ENCODE results near the gene SLC2A6.

Gene SLC2A6

GRCh38 chr9:133477461-133477860 is 1.4 kb downstream of the SLC2A6 start:
- no peak for DNase-seq (ENCODE audit: low spot score)

- DNase-seq (ENCODE audit: low spot score) = no peak
Observed at GRCh38 chr9:133476941-133477340, 2.0 kb downstream of the SLC2A6 start.

GRCh38 chr9:133476036-133476931 is 2.6 kb downstream of the SLC2A6 start:
- DNase-seq (ENCODE audit: low spot score) = no peak

GRCh38 chr9:133475292-133476012 is 3.4 kb downstream of the SLC2A6 start:
- DNase-seq (ENCODE audit: low spot score) = no peak

- DNase-seq (ENCODE audit: low spot score) = no peak
Observed at GRCh38 chr9:133474853-133475252, 4.0 kb downstream of the SLC2A6 start.

GRCh38 chr9:133474215-133474614 is 4.7 kb downstream of the SLC2A6 start:
- no peak for DNase-seq (ENCODE audit: low spot score)

GRCh38 chr9:133473743-133474142 is 5.2 kb downstream of the SLC2A6 start:
- DNase-seq (ENCODE audit: low spot score) = no peak

GRCh38 chr9:133472753-133473378 is 6.0 kb downstream of the SLC2A6 start:
- no peak for DNase-seq (ENCODE audit: low spot score)

GRCh38 chr9:133472277-133472645 is 6.6 kb downstream of the SLC2A6 start:
- no peak for DNase-seq (ENCODE audit: low spot score)

- no peak for DNase-seq (ENCODE audit: low spot score)
Observed at GRCh38 chr9:133471551-133472276, 7.2 kb downstream of the SLC2A6 start.

- DNase-seq (ENCODE audit: low spot score) = no peak
Observed at GRCh38 chr9:133470988-133471387, 7.9 kb downstream of the SLC2A6 start.

GRCh38 chr9:133470427-133470924 is 8.4 kb downstream of the SLC2A6 start:
- DNase-seq (ENCODE audit: low spot score) = no peak

GRCh38 chr9:133468777-133469421 is 10.0 kb downstream of the SLC2A6 start:
- DNase-seq (ENCODE audit: low spot score) = no peak

- no peak for DNase-seq (ENCODE audit: low spot score)
Observed at GRCh38 chr9:133468374-133468773, 10.5 kb downstream of the SLC2A6 start.

GRCh38 chr9:133467101-133467500 is 11.8 kb downstream of the SLC2A6 start:
- DNase-seq (ENCODE audit: low spot score) = no peak

- no peak for DNase-seq (ENCODE audit: low spot score)
Observed at GRCh38 chr9:133465984-133466383, 12.9 kb downstream of the SLC2A6 start.

- no peak for DNase-seq (ENCODE audit: low spot score)
Observed at GRCh38 chr9:133464638-133465037, 14.3 kb downstream of the SLC2A6 start.

GRCh38 chr9:133463864-133464615 is 14.9 kb downstream of the SLC2A6 start:
- no peak for DNase-seq (ENCODE audit: low spot score)

- DNase-seq (ENCODE audit: low spot score) = no peak
Observed at GRCh38 chr9:133463234-133463863, 15.6 kb downstream of the SLC2A6 start.

- no peak for DNase-seq (ENCODE audit: low spot score)
Observed at GRCh38 chr9:133461975-133462374, 16.9 kb downstream of the SLC2A6 start.

Data from AG08396 (cell line).